ENCODE measurements around the gene MDM4.
A peak's percentile ranks its signal among the peaks of the same experiment; 100 is the strongest.
"Not testable (repeated sequence)": the region's sequence is repeated elsewhere in the genome, so short reads cannot be mapped to it uniquely, and the experiment has no call there.

MDM4 gene

GRCh38 chr1:204516180-204516879 is at the start of gene MDM4:
TSS of gene MDM4 (plus strand) at chr1:204516406. CDS start at chr1:204525519, 9,113 bp downstream.
- peak; percentile 94 for DNase-seq (ENCODE audit: low read depth)

- DNase-seq (ENCODE audit: low read depth), result no peak
These were observed 49.5 kb upstream of the MDM4 start for GRCh38 chr1:204466416-204467405.

GRCh38 chr1:204468206-204468605 is 48.0 kb upstream of the MDM4 start:
- no peak for DNase-seq (ENCODE audit: low read depth)

DNA sequence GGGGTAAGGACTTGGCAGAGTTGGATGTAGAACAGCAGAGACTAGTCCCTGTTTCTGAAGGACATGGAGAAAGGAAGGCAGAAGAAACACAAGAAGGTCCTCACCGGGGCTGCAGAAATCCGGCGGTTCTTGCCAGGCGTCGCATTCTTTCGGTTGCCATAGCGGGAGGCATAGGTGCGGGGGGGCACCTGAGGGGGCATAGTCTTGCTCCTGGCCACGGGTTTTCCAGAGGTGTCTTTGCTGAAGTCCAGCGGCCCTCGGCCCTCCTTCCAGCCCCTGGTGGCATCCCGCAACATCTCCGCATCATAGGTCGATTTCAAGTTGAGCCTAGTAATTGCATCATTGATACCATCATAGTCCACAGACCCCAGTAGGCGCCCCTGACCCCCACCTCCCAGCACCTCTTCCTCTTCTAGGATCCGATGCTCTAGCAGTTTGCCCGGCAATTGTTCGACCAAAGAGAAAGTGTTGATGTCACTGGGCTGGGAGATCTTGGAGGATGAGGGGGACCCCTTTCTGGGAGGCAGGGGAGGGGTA is 47.4 kb upstream of the MDM4 start:
- DNase-seq (ENCODE audit: low read depth), result no peak

GRCh38 chr1:204469304-204469703 is 46.9 kb upstream of the MDM4 start:
- DNase-seq (ENCODE audit: low read depth), result no peak

GRCh38 chr1:204471687-204472086 is 44.5 kb upstream of the MDM4 start:
- DNase-seq (ENCODE audit: low read depth), result no peak

DNA sequence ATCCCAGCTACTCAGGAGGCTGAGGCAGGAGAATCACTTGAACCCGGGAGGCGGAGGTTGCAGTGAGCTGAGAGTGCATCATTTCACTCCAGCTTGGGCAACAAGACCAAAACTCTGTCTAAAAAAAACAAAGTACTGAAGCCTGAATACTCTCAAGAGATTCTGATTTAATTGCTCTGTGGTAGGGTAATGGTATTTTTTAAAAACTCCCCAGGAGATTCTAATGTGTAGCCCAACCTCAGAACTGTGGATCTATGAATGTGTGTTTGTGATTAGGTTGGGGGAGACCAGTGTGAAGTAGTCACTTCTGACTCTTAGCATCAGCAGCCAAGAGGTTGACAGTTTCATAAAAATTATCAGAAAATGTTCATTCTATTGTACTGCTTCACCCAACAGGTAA is 43.5 kb upstream of the MDM4 start:
- DNase-seq (ENCODE audit: low read depth), result no peak

GRCh38 chr1:204473400-204473965 is 42.7 kb upstream of the MDM4 start:
- DNase-seq (ENCODE audit: low read depth), result no peak

- DNase-seq (ENCODE audit: low read depth), result no peak
These were observed 40.4 kb upstream of the MDM4 start for GRCh38 chr1:204475656-204476432.

DNA sequence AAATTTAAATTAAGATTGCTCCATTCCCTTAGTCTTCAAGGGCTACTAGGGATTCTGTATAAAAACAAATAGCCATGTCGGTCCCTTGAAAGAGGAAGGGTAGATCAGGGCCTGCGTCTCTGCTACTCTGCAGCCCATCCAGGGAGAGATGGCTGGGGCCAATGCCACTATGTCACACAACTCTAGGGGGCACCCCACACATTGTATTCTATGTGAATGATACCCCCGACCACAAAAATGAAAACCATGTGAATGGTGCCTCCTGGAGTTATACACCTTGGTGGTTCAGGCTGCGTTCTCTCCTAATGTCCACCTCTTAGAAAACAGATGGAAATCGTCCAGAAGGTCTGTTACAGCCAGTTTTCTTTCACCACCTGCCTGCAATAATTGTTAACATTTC is 39.6 kb upstream of the MDM4 start:
- DNase-seq (ENCODE audit: low read depth), result no peak

GRCh38 chr1:204477036-204477740 is 39.0 kb upstream of the MDM4 start:
- DNase-seq (ENCODE audit: low read depth), result no peak

- DNase-seq (ENCODE audit: low read depth), result no peak
These were observed 37.9 kb upstream of the MDM4 start for GRCh38 chr1:204478172-204478899.

DNA sequence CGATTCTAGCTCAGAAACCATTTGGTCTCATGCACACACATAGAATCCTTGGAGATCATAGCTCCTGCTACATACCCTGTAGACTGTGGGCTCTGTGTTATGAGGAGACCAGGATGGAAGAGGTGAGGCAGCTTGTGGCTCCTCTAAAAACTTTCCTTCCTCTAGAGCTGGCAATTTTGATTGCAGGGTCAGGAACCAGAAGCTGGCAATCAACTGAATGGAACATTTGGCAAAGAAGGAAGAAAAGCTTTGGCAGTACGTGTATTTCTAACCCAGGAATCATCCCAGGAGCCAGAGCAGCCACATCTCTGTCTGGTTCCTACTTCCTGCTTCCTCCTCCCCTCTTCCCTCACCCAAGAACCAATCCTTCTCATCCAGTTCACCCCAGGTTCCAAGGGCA is 37.3 kb upstream of the MDM4 start:
- no peak for DNase-seq (ENCODE audit: low read depth)

GRCh38 chr1:204479387-204480136 is 36.6 kb upstream of the MDM4 start:
- DNase-seq (ENCODE audit: low read depth), result no peak

DNA sequence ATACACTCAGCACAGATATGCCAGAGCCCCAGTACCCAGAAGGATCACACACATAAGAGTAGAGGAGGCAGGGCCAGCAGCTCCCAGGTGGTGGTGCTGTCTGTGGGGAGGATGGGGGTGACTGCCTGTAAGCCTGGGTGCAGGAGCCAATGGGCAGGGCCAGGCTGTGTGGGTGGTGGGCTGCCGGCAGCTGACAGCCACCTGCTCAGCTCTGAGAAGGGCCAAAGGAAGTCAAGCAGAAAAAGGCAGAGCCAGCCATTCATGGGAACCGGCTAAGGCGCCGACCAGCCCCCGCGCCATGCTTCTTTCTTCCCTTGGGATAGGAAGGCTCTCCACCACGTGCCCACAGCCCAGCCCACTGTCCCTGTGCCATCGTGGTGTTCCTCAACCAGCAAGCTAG is 35.7 kb upstream of the MDM4 start:
- no peak for DNase-seq (ENCODE audit: low read depth)

- no peak for DNase-seq (ENCODE audit: low read depth)
These were observed 32.4 kb upstream of the MDM4 start for GRCh38 chr1:204483791-204484190.

- not testable (repeated sequence) for DNase-seq (ENCODE audit: low read depth)
These were observed 29.5 kb upstream of the MDM4 start for GRCh38 chr1:204486513-204487255.

DNA sequence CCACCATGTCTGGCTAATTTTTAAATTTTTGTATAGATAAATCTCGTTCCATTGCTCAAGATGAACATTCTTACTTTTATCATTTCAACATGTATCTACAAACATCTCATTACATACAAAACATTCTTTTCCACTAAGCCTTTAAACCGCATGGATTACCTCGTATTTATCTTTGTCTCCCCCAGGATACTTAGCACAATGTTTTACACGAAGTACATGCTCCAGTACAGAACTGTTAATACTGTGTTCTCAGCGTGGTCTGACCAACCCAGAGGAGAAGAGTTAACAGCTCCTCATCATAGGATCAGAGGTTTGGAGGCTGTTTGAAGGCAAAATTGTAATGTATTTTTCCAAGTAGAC is 29.0 kb upstream of the MDM4 start:
- no peak for DNase-seq (ENCODE audit: low read depth)

GRCh38 chr1:204491655-204492054 is 24.6 kb upstream of the MDM4 start:
- no peak for DNase-seq (ENCODE audit: low read depth)
